CD14-positive monocyte (primary cell): ENCODE measurements around the gene BICRAL. TPM values are rescaled to one million over a fixed set of nuclear protein-coding genes. Genes with fewer than 3 reads are reported as not detected.

Experiments
- DNase-seq, 3 donors: peaks; one replicate each; pipeline ENCODE4 v3.0.0-alpha.2; 2011 to 2022
- H2AFZ ChIP-seq: 2 replicates; pipeline ENCODE4 v1.6.0; 2012; ENCODE audit warnings: mild to moderate bottlenecking, low read depth, low read length, inconsistent platforms; ENCODE audit not compliant: insufficient read depth, poor library complexity, severe bottlenecking
- H3K27ac ChIP-seq, 2 donors: 1 replicate in 1 of 2; 2 replicates in 1 of 2; pipeline ENCODE4 v1.5.1; 2012 to 2013; ENCODE audit warnings: low read length in 2 of 2, control low read depth in 1 of 2, inconsistent platforms in 1 of 2, low read depth in 1 of 2, mild to moderate bottlenecking in 1 of 2
- H3K27me3 ChIP-seq, 2 donors: one replicate each; pipeline versions ENCODE4 v1.6.0 to v1.6.1; 2011 to 2013; ENCODE audit warnings: low read length in 2 of 2; ENCODE audit not compliant: control insufficient read depth in 2 of 2, insufficient read depth in 2 of 2
- H3K36me3 ChIP-seq, 2 donors: replicated peaks in 1 of 2; 1 replicate in 1 of 2; 2 replicates in 1 of 2; pipeline versions ENCODE4 v1.5.1 to v1.6.1; 2012 to 2013; ENCODE audit warnings: low read length in 2 of 2, control low read depth in 1 of 2, inconsistent platforms in 1 of 2, mild to moderate bottlenecking in 1 of 2; ENCODE audit not compliant: insufficient read depth in 2 of 2, control insufficient read depth in 1 of 2
- H3K4me1 ChIP-seq, 2 donors: 1 replicate in 1 of 2; 2 replicates in 1 of 2; pipeline versions ENCODE4 v1.5.1 to v1.6.1; 2012 to 2013; ENCODE audit warnings: low read length in 2 of 2, control low read depth in 1 of 2, inconsistent platforms in 1 of 2, mild to moderate bottlenecking in 1 of 2, moderate library complexity in 1 of 2; ENCODE audit not compliant: insufficient read depth in 2 of 2, control insufficient read depth in 1 of 2
- H3K4me2 ChIP-seq: replicated peaks from 2 replicates; pipeline ENCODE3; 2012; ENCODE audit warnings: low read length, moderate library complexity, mild to moderate bottlenecking; ENCODE audit not compliant: poor library complexity, severe bottlenecking; ENCODE audit errors: extremely low read depth
- H3K4me3 ChIP-seq, 3 experiments: fragments of 200-600 bp in 1 of 3; sonication (generic) in 1 of 3; replicated peaks in 1 of 3; 1 replicate in 2 of 3; 2 replicates in 1 of 3; pipeline ENCODE4 v1.5.1; 2011 to 2013; ENCODE audit warnings: low read length in 3 of 3, mild to moderate bottlenecking in 3 of 3, control low read depth in 2 of 3, low read depth in 2 of 3, inconsistent platforms in 1 of 3, moderate library complexity in 1 of 3
- H3K79me2 ChIP-seq: 2 replicates; pipeline ENCODE4 v1.6.0; 2012; ENCODE audit warnings: mild to moderate bottlenecking, control low read depth, inconsistent platforms, low read length, moderate library complexity; ENCODE audit not compliant: insufficient read depth
- H3K9ac ChIP-seq: 2 replicates; pipeline ENCODE4 v1.6.0; 2017; ENCODE audit warnings: low read length, mild to moderate bottlenecking; ENCODE audit not compliant: insufficient read depth, poor library complexity, severe bottlenecking
- H3K9me3 ChIP-seq, 2 donors: replicated peaks in 1 of 2; 1 replicate in 1 of 2; 2 replicates in 1 of 2; pipeline versions ENCODE4 v1.5.1 to v1.6.1; 2012 to 2013; ENCODE audit warnings: low read length in 2 of 2, control low read depth in 1 of 2; ENCODE audit not compliant: control insufficient read depth in 1 of 2, insufficient read depth in 1 of 2
- H4K20me1 ChIP-seq: 2 replicates; pipeline ENCODE4 v1.6.0; 2012; ENCODE audit warnings: mild to moderate bottlenecking, low read length, control low read depth, moderate library complexity; ENCODE audit not compliant: insufficient read depth
- H3K27ac Mint-ChIP-seq, 7 donors: one replicate each; pipeline ENCODE4 v1.8.0; 2020; ENCODE audit warnings: mild to moderate bottlenecking in 7 of 7, mixed read lengths in 7 of 7, moderate library complexity in 6 of 7, inconsistent platforms in 2 of 7
- H3K27me3 Mint-ChIP-seq, 3 donors: one replicate each; pipeline ENCODE4 v1.8.0; 2021 to 2022; ENCODE audit warnings: low read depth in 3 of 3, mild to moderate bottlenecking in 3 of 3, mixed read lengths in 3 of 3, moderate library complexity in 3 of 3, inconsistent platforms in 1 of 3
- H3K36me3 Mint-ChIP-seq, 2 donors: one replicate each; pipeline ENCODE4 v1.8.0; 2020; ENCODE audit warnings: mixed read lengths in 2 of 2, inconsistent platforms in 1 of 2, mild to moderate bottlenecking in 1 of 2
- H3K4me1 Mint-ChIP-seq: one replicate; pipeline ENCODE4 v1.8.0; 2020; ENCODE audit warnings: mild to moderate bottlenecking, mixed read lengths
- H3K4me3 Mint-ChIP-seq, 2 donors: one replicate each; pipeline ENCODE4 v1.8.0; 2020; ENCODE audit warnings: mild to moderate bottlenecking in 2 of 2, mixed read lengths in 2 of 2, moderate library complexity in 1 of 2
- H3K9me3 Mint-ChIP-seq, 7 donors: one replicate each; pipeline ENCODE4 v1.8.0; 2020 to 2022; ENCODE audit warnings: mixed read lengths in 7 of 7, mild to moderate bottlenecking in 6 of 7, moderate library complexity in 6 of 7, inconsistent platforms in 2 of 7
- WGBS: methylation state at CpG from one replicate; pipeline ENCODE4 v1.1.5; 2013; ENCODE audit warnings: missing lambda C conversion rate; ENCODE audit not compliant: insufficient coverage; 5-methylcytosine and 5-hydroxymethylcytosine counted together
- intact Hi-C, 2 donors: fragments of 100-400 bp; cut with micrococcal nuclease; formaldehyde crosslinking; loops; one replicate each; pipeline versions ENCODE4 v1.15.0 to v1.15.1; 2023
- polyA plus RNA-seq, 3 donors: library from polyadenylated mRNA; depleted of rRNA in 1 of 3; unstranded in 2 of 3; stranded (reverse) in 1 of 3; fragments of 300-500 nt in 2 of 3; fragments of >200 nt in 1 of 3; fragmentation: Illumina TruSeq in 2 of 3; gene quantifications; 1 replicate in 2 of 3; 2 replicates in 1 of 3; pipeline ENCODE4 v1.2.3, GENCODE V29; 2012 to 2021
- TF ChIP-seq, protein P1 (sequence below): fragments of 200-600 bp; IDR thresholded peaks from one replicate; pipeline ENCODE4 v1.8.0; 2022; ENCODE audit warnings: antibody characterized with exemption, mild to moderate bottlenecking

BICRAL gene
- polyA plus RNA-seq, 3 donors = 1.6 to 14.6 (median 2.2) TPM

DNA sequence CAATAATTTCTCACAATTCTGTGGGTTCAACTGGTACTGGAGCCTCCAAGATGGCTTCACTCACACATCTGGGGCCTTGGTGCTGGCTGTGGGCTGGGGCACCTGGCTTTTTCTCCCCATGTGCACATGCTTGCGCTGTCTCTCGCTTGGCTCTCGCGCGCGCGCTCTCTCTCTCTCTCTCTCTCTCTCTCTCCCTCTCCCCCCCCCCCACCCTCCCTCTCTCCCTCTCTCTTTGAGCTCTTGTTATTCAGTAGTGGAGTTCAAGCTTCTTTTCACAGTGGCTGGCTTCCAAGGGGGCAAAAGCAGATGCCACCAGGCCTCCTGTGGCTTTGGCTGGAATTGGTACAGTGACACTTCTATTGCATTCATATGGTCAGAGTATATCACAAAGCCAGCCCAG, 25.1 kb upstream of the BICRAL start:
- no peak overlapping the region for H3K4me3 ChIP-seq
- H3K4me1 Mint-ChIP-seq = peaks cover 2% of the 10 kb centered on the region
- no peaks in the 10 kb centered on the region for H3K4me1 ChIP-seq
- H3K9me3 ChIP-seq = no peaks in the 10 kb centered on the region
- TF ChIP-seq, protein P1, sequence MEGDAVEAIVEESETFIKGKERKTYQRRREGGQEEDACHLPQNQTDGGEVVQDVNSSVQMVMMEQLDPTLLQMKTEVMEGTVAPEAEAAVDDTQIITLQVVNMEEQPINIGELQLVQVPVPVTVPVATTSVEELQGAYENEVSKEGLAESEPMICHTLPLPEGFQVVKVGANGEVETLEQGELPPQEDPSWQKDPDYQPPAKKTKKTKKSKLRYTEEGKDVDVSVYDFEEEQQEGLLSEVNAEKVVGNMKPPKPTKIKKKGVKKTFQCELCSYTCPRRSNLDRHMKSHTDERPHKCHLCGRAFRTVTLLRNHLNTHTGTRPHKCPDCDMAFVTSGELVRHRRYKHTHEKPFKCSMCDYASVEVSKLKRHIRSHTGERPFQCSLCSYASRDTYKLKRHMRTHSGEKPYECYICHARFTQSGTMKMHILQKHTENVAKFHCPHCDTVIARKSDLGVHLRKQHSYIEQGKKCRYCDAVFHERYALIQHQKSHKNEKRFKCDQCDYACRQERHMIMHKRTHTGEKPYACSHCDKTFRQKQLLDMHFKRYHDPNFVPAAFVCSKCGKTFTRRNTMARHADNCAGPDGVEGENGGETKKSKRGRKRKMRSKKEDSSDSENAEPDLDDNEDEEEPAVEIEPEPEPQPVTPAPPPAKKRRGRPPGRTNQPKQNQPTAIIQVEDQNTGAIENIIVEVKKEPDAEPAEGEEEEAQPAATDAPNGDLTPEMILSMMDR = no peak
- peaks cover 0 to 1% (median 0%) of the 10 kb centered on the region in 7 donors for H3K9me3 Mint-ChIP-seq
- no peak for DNase-seq
- H3K9ac ChIP-seq = no peak overlapping the region
- WGBS = no CpG with 5 or more reads among the region's 7 CpGs
- H3K27ac ChIP-seq = no peak overlapping the region
- peak overlapping the region in 1 of 7 donors; percentile 16 for H3K27ac Mint-ChIP-seq
- no peak overlapping the region for H3K4me2 ChIP-seq
- no peak overlapping the region for H3K4me3 Mint-ChIP-seq
- no peaks in the 10 kb centered on the region for H4K20me1 ChIP-seq
- H3K27me3 ChIP-seq = no peaks in the 10 kb centered on the region
- peaks cover 21 to 32% of the 10 kb centered on the region in 2 donors for H3K36me3 Mint-ChIP-seq
- intact Hi-C loops = no loop called here
- no peaks in the 10 kb centered on the region for H3K79me2 ChIP-seq
- peaks cover 3 to 25% of the 10 kb centered on the region in 2 donors for H3K36me3 ChIP-seq
- no peak overlapping the region for H2AFZ ChIP-seq
- H3K27me3 Mint-ChIP-seq = peaks cover 0 to 2% (median 0%) of the 10 kb centered on the region in 3 donors

- H3K27me3 ChIP-seq = no peaks in the 10 kb centered on the region
- H3K27me3 Mint-ChIP-seq = peaks cover 0 to 2% (median 0%) of the 10 kb centered on the region in 3 donors
- H3K36me3 Mint-ChIP-seq = peaks cover 23 to 29% of the 10 kb centered on the region in 2 donors
- no peak for DNase-seq
- intact Hi-C loops = no loop called here
- H3K27ac ChIP-seq = no peak overlapping the region
- no peak overlapping the region for H3K4me3 Mint-ChIP-seq
- TF ChIP-seq, protein P1 = no peak
- H3K79me2 ChIP-seq = no peaks in the 10 kb centered on the region
- WGBS = 100% methylated on average over 2 of the region's 3 CpGs
- no peak overlapping the region for H2AFZ ChIP-seq
- no peaks in the 10 kb centered on the region for H3K4me1 ChIP-seq
- H3K4me1 Mint-ChIP-seq = peaks cover 2% of the 10 kb centered on the region
- no peak overlapping the region for H3K4me3 ChIP-seq
- peaks cover 0 to 1% (median 0%) of the 10 kb centered on the region in 7 donors for H3K9me3 Mint-ChIP-seq
- H3K4me2 ChIP-seq = no peak overlapping the region
- no peaks in the 10 kb centered on the region for H3K9me3 ChIP-seq
- H3K9ac ChIP-seq = no peak overlapping the region
- no peaks in the 10 kb centered on the region for H4K20me1 ChIP-seq
- peaks cover 3 to 25% of the 10 kb centered on the region in 2 donors for H3K36me3 ChIP-seq
- peak overlapping the region in 1 of 7 donors; percentile 1 for H3K27ac Mint-ChIP-seq
Observed at GRCh38 chr6:42758756-42759430, 23.0 kb upstream of the BICRAL start.
